NCI-H2081 (cell line): Measurements from ENCODE around the gene CYB5R3.

ENCODE experiments used
- DNase-seq, 2 experiments: peaks; one replicate each; lab custom pipeline; 2025; lab: John Stamatoyannopoulos, UW

CYB5R3 gene

DNA sequence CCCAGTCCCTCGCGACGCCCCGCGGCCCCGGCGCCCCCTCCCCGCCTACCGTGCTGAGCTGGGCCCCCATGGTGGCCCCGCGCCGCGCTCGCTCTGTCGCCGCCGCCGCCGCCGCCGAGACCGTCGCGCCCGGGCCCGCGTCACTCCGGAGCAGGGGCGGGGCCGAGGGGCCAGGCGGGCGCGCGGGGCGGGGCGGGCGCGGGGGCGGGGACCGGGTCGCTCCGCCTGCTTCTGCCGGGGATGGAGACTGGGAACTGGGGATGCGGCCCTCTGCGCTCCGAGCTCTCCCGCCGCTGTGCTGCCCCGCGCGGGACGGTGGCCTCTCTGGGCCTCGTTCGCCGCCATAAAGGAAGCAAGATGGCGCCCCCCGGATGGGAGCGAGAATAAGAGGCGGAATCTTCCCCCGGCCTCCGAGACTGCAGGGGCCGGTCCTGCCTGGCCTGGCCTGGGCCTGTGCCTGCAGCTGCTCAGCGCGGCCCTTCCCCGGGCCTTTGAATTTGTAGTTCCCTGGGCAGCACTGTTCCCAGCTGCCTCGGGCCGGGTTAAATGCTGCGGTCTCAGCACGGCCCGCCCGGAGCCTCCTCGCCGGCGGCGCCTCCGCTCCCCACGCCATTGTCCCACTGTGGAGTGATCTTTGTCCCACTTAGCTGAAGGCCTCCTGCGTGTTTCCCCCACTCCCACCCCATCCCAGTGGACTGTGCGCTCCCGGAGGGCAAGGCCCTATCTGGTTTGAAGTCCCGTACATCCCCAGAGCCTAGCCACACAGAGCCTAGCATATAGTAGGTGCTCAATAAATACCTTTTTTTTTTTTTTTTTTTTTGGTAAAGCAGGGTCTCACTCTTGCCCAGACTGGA is at the start of gene CYB5R3:
Gene CYB5R3 (minus strand): TSS at position 147 of the 854 bp plus-strand sequence. CDS start 77 bp downstream, at position 70.
- peak; percentile 62 to 63 for DNase-seq

DNA sequence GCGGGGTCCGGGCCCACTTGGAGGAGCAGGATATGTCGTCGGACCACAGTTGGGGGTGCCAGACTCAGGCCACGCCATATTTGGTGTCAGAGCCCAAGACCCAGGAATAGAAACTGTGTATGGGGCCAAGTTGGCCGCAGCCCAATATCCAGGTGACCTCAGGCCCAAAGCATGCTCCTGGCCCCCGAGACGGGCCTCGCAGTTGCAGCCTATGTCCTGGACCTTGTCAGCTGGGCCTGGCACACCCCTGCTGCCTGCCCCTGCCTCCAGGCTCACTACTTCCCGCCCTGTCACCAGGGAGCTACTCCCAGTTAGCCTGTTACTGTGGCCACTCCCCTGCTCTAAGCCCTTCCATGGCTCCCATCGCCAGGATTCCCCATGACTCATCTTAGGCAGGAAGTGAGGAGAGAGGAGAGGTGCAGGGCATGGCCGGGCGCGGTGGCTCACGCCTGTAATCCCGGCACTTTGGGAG is 48.4 kb upstream of the CYB5R3 start:
- no peak for DNase-seq

DNA sequence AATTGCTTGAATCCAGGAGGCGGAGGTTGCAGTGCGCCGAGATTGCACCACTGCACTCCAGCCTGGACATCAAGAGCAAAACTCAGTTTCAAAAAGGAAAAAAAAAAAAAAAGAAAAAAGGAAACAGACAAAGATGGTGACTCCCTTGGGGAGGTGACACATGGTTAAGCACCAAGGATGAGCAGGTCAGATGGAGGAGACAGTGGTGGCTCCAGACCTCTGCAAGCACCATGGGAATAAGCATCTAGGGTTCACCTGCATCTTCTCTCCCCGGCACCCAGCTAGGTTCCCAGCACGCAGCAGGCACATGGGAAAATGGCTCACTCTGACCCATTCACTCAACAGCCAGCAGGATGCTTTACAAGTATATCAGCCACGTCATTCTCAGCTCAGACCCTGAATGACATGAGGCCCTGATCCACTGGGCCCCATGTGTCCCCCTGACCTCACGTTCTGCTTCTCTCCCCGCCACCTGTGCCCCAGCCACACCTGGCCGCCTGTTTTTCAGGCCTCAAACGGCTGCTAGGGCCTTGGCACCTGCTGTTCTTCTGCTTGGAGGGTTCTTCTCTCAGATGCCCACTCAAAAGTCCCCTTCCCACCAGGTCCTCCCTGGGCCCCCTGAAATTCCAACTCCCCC is 47.3 kb upstream of the CYB5R3 start:
- no peak for DNase-seq

DNA sequence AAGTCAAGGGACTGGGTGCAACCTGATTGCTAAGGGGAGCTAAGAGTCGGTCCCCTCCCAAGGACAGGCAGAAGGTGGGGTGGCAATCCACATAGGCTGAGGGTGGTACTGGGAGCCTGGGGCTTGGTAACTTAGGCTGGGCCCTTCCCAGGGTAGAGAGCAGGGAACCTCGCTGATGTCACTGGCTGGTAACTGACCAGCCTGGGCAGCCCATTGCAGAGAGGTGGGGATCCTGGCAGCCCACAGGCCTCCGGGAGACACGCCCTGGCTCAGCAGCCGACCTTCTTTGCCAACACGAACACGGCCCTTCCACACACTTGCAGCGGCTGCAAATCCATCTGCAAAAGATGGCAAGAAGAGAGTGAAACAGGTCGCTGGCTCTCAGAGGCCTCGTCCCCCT is 46.1 kb upstream of the CYB5R3 start:
- no peak for DNase-seq

DNA sequence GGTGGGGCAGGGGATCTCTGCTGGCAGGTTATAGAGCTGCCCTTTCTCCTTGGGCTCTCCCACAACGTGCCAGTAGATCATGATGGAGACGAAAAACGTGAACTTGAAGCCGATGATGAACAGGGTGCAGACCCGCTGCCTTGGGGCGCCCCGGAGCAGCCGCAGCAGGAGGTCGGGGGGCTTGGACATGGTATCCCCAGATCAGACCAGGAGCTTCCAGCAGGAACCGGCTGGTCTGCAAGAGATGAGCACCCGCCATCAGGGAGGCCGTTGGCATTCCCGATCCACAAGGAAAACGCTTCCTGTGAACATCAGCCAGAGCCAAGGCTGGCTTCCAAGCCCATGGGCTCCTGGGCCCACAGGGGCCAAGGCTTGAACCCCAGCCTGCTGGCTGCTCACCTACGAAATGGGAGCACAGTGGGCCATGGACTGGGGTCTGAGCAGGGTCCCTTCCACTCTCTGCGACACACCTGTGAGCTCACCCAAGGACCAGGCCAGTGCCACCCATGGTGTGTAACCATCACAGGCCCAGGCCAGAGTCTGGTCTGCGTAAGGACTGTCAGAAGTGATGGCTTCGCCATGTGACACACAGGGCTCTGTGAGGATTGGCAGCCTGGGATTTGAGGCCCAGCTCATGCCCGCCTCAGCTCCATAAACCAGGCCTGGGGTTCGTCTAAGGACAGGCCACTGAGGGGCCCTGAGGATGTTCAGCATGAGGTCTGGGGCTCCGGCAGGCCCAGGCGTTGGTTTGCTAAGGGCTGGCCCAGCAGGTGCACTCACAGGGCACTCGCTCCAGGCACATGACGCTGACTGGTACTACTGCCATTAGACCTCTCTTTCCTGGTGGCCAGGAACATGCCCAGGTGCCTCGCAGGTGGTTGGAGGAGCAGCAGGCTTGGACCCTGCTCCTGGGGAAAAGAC is 44.8 kb upstream of the CYB5R3 start:
- DNase-seq = no peak

GRCh38 chr22:42693055-42693762 is 44.0 kb upstream of the CYB5R3 start:
- no peak for DNase-seq

DNA sequence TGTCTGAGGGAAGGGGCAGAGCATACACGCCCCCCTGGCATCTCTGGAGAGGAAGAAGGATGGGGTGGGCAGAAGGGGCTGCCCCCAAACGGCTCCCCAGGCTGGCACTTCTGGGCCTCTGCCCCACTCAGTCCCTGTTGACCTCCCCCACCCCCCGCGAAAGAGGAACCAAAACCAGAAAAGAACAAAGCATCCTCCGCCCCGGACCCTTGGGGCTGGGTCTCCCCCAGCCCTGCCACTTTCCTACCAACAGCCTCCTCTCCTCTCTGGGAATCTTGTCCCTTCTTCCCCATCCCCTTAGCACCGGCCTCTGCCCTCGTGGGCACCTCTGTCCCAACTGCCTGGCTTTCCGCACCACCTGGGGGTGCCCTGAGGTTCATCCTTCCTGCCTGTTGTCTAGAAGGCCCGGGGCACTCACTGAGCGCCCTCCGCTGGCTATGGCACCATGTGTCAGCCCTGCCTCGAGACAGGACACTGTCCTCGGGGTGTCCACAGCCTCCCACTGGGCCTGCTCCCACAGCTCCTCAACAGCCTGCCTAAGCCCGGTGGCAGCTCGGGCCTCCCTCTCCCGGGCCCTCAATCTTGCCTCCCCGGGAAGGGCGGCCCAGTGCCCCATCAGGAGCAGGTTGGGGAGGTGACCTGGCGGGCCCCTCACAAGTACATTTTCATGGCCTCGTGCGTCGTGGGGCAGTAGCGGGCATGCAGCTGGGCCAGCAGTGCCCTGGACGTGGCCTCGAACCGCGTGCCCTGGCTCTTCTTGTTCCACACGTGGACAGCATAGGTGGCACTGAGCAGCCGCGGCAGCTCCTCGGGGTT is 43.3 kb upstream of the CYB5R3 start:
- DNase-seq = no peak

GRCh38 chr22:42691440-42691839 is 42.2 kb upstream of the CYB5R3 start:
- DNase-seq = no peak

GRCh38 chr22:42688241-42689211 is 39.3 kb upstream of the CYB5R3 start:
- peak; percentile 62 to 66 for DNase-seq

- no peak for DNase-seq
These were observed 37.7 kb upstream of the CYB5R3 start for GRCh38 chr22:42686756-42687491.

GRCh38 chr22:42685941-42686653 is 36.9 kb upstream of the CYB5R3 start:
- no peak for DNase-seq

- DNase-seq = no peak
These were observed 35.4 kb upstream of the CYB5R3 start for GRCh38 chr22:42684462-42685195.

DNA sequence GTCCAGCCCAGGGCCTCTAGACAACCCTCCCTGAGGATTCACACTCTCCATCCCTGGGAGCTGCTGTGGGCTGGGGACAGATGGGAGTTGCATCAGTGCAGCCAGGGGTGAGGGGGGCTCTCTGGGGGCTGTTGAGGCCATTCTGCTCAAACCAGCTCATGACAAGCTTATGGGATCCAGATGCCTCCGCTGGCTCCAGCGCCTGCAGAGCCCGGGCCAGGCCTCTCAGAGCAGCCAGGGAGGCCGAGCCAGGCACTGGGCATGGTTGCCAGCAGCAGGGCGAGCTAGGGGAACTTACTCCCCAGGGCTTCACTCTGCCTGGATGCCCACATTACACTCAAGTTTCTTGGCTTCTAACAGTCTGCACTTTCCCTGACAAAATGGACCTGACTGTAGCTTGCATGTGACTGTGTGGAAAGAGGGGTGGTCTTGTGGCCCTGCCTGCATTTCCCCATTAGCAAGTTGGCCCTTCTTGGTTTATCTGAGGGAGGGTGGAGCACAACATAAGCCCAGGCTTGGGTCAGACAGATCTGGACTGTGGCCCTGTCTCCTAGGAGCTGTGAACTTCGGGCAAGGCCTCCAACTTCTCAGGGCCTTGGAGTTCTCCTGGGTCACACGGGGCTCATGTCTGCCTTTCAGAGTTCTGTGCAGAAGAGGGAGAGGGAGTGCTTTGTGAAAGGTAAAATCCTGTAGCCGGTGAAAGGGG is 34.5 kb upstream of the CYB5R3 start:
- no peak for DNase-seq

- no peak for DNase-seq
These were observed 33.1 kb upstream of the CYB5R3 start for GRCh38 chr22:42682113-42682851.

DNA sequence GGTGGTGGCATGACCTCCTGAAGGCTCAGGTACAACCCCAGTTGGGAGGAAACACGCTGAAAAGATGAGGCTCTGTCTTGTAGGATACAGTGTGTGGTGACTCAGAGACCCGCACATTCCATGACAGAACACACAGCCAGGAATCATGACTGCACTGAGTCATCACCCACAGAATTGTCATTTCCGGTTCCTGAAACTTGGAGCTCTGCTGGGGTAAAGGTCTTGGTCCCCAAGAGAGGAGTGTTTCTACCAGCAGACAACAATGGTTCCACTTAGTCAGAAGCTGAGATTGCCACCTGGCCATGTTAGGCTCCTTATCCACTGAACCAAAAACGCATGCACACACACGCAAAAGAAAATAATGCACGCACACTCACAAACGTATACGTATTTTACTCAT is 31.5 kb upstream of the CYB5R3 start:
- DNase-seq = no peak

DNA sequence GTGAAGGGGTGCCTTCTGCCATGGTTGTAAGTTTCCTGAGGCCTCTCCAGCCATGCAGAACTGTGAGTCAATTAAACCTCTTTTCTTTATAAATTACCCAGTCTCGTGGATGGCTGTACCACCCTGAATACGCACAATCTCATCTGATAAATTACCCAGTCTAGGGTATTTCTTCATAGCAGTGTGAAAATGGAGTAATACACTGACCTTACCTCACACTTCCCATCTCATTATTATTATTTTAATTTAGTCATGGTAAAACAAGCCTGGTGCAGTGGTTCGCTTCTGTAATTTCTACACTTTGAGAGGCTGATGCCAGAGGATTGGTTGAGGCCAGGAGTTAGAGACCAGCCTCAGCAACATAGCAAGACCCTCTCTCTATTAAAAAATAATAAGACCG is 30.5 kb upstream of the CYB5R3 start:
- DNase-seq = no peak
